SHP77 treated with DMSO at 0.1 percent for 48 hours (cell line): ENCODE results near the gene PRSS27.
"Not testable (repeated sequence)": the region's sequence is repeated elsewhere in the genome, so short reads cannot be mapped to it uniquely, and the experiment has no call there.

Experiments used
- DNase-seq: peaks from one replicate; lab custom pipeline; 2025; lab: John Stamatoyannopoulos, UW

PRSS27 gene

GRCh38 chr16:2708290-2708639 is 11.8 kb downstream of the PRSS27 start:
- DNase-seq, result no peak

GRCh38 chr16:2707368-2708289 is 12.4 kb downstream of the PRSS27 start:
- DNase-seq, result no peak

- no peak for DNase-seq
Observed at GRCh38 chr16:2706611-2707311, 13.3 kb downstream of the PRSS27 start.

GRCh38 chr16:2706085-2706484 is 13.9 kb downstream of the PRSS27 start:
- no peak for DNase-seq

GRCh38 chr16:2705351-2705750 is 14.7 kb downstream of the PRSS27 start:
- no peak for DNase-seq

- DNase-seq, result no peak
Observed at GRCh38 chr16:2704983-2705275, 15.1 kb downstream of the PRSS27 start.

- DNase-seq, result no peak
Observed at GRCh38 chr16:2704166-2704982, 15.7 kb downstream of the PRSS27 start.

- no peak for DNase-seq
Observed at GRCh38 chr16:2702871-2703745, 16.9 kb downstream of the PRSS27 start.

GRCh38 chr16:2702438-2702825 is 17.6 kb downstream of the PRSS27 start:
- no peak for DNase-seq

- no peak for DNase-seq
Observed at GRCh38 chr16:2701713-2702437, 18.1 kb downstream of the PRSS27 start.

GRCh38 chr16:2701272-2701671 is 18.8 kb downstream of the PRSS27 start:
- DNase-seq, result no peak

- DNase-seq, result no peak
Observed at GRCh38 chr16:2700786-2701185, 19.2 kb downstream of the PRSS27 start.

- no peak for DNase-seq
Observed at GRCh38 chr16:2699791-2700600, 20.0 kb downstream of the PRSS27 start.

GRCh38 chr16:2698965-2699750 is 20.9 kb downstream of the PRSS27 start:
- no peak for DNase-seq

GRCh38 chr16:2698103-2698870 is 21.7 kb downstream of the PRSS27 start:
- no peak for DNase-seq

GRCh38 chr16:2697401-2697948 is 22.5 kb downstream of the PRSS27 start:
- DNase-seq, result no peak

- not testable (repeated sequence) for DNase-seq
Observed at GRCh38 chr16:2696601-2697250, 23.3 kb downstream of the PRSS27 start.
